Measurements from ENCODE around the gene VPS13C. TPM values are rescaled to one million over a fixed set of nuclear protein-coding genes. Genes with fewer than 3 reads are reported as not detected.

Gene VPS13C
- total RNA-seq, 5 donors from 2014 or later (not counting 1 experiment from before 2014, with no cell fraction given) = 84.4 to 136 (median 117) TPM

- Mint-ChIP-seq H3K27ac (no peak overlapping the region), H3K9me3 (no peaks in the 10 kb centered on the region), H3K4me1 (peaks cover 0 to 6% (median 2%) of the 10 kb centered on the region in 3 donors), H3K4me3 (no peak overlapping the region), H3K27me3 (peaks cover 37% of the 10 kb centered on the region in 2 donors), H3K36me3 (no peaks in the 10 kb centered on the region)
- 62% methylated on average over 7 of the region's 8 CpGs for WGBS (ENCODE audit: insufficient coverage)
- Histone ChIP-seq H3K9me3 (no peaks in the 10 kb centered on the region), H3K27ac (ENCODE audit: low read length) (no peak overlapping the region), H3K27me3 (replicated peaks in 1 of 2; ENCODE audit: control insufficient read depth in 2 of 2, extremely low read depth in 1 of 2, insufficient read depth in 2 of 2, low read length in 1 of 2) (peaks cover 0 to 33% of the 10 kb centered on the region in 2 experiments), H3K4me3 (ENCODE audit: control insufficient read depth in 1 of 2, extremely low read depth in 1 of 2, low read length in 1 of 2) (no peak overlapping the region), H3K4me1 (ENCODE audit: control insufficient read depth in 1 of 2, extremely low read depth in 1 of 2, insufficient read depth in 2 of 2, low read length in 2 of 2) (peaks cover 0 to 9% of the 10 kb centered on the region in 2 experiments), H3K36me3 (ENCODE audit: control insufficient read depth in 2 of 2, extremely low read depth in 1 of 2, insufficient read depth in 1 of 2, low read length in 1 of 2) (no peaks in the 10 kb centered on the region)
- ATAC-seq (replicated peaks in 1 of 4) (no peak), DNase-seq (no peak)
- ChIA-PET CTCF (no interaction called here), POLR2A (no interaction called here)
These were observed 220.7 kb downstream of the VPS13C start for GRCh38 chr15:61839546-61839945.

- no peak overlapping the region for H3K4me3 Mint-ChIP-seq
- H3K4me3 ChIP-seq (ENCODE audit: control insufficient read depth in 1 of 2, extremely low read depth in 1 of 2, low read length in 1 of 2) = no peak overlapping the region
- peak in 29 of 35 experiments; percentile 8 to 71 (median 40) for DNase-seq
- ATAC-seq (replicated peaks in 1 of 4) = peak; percentile 35 to 53 (median 47)
- H3K4me1 ChIP-seq (ENCODE audit: control insufficient read depth in 1 of 2, extremely low read depth in 1 of 2, insufficient read depth in 2 of 2, low read length in 2 of 2) = peaks cover 0 to 15% of the 10 kb centered on the region in 2 experiments
- no peaks in the 10 kb centered on the region for H3K36me3 Mint-ChIP-seq
- H3K36me3 ChIP-seq (ENCODE audit: control insufficient read depth in 2 of 2, extremely low read depth in 1 of 2, insufficient read depth in 1 of 2, low read length in 1 of 2) = no peaks in the 10 kb centered on the region
- no peaks in the 10 kb centered on the region for H3K9me3 Mint-ChIP-seq
- 2% methylated on average over 5 of the region's 9 CpGs for WGBS (ENCODE audit: insufficient coverage)
- H3K27me3 Mint-ChIP-seq = peaks cover 26 to 36% of the 10 kb centered on the region in 2 donors
- H3K27ac ChIP-seq (ENCODE audit: low read length) = no peak overlapping the region
- ChIA-PET POLR2A (no interaction called here), CTCF (interaction anchor here in 1 of 2 donors (0.9 to 1.1 kb wide), 2 partner anchors 10 to 1341 kb away, joined by 3 to 8 read pairs; no protein-coding TSS in a partner anchor)
- H3K9me3 ChIP-seq = no peaks in the 10 kb centered on the region
- H3K27me3 ChIP-seq (replicated peaks in 1 of 2; ENCODE audit: control insufficient read depth in 2 of 2, extremely low read depth in 1 of 2, insufficient read depth in 2 of 2, low read length in 1 of 2) = peaks cover 0 to 52% of the 10 kb centered on the region in 2 experiments
- H3K27ac Mint-ChIP-seq = no peak overlapping the region
- peaks cover 0 to 13% (median 9%) of the 10 kb centered on the region in 3 donors for H3K4me1 Mint-ChIP-seq
These were observed 224.6 kb downstream of the VPS13C start for GRCh38 chr15:61835496-61836106.

- ChIA-PET CTCF (interaction anchor here in 1 of 2 donors (0.9 to 1.1 kb wide), 2 partner anchors 11 to 1341 kb away, joined by 3 to 8 read pairs; no protein-coding TSS in a partner anchor), POLR2A (no interaction called here)
- ATAC-seq (replicated peaks in 1 of 4) (no peak), DNase-seq (no peak)
- 88% methylated on average over 8 of the region's 9 CpGs for WGBS (ENCODE audit: insufficient coverage)
- H3K27me3 ChIP-seq (replicated peaks in 1 of 2; ENCODE audit: control insufficient read depth in 2 of 2, extremely low read depth in 1 of 2, insufficient read depth in 2 of 2, low read length in 1 of 2) = peaks cover 0 to 52% of the 10 kb centered on the region in 2 experiments
- Mint-ChIP-seq H3K27ac (no peak overlapping the region), H3K4me3 (no peak overlapping the region), H3K36me3 (no peaks in the 10 kb centered on the region), H3K27me3 (peaks cover 24 to 35% of the 10 kb centered on the region in 2 donors), H3K4me1 (peaks cover 3 to 14% (median 10%) of the 10 kb centered on the region in 3 donors), H3K9me3 (no peaks in the 10 kb centered on the region)
- no peak overlapping the region for H3K27ac ChIP-seq (ENCODE audit: low read length)
- no peaks in the 10 kb centered on the region for H3K9me3 ChIP-seq
- no peak overlapping the region for H3K4me3 ChIP-seq (ENCODE audit: control insufficient read depth in 1 of 2, extremely low read depth in 1 of 2, low read length in 1 of 2)
- no peaks in the 10 kb centered on the region for H3K36me3 ChIP-seq (ENCODE audit: control insufficient read depth in 2 of 2, extremely low read depth in 1 of 2, insufficient read depth in 1 of 2, low read length in 1 of 2)
- H3K4me1 ChIP-seq (ENCODE audit: control insufficient read depth in 1 of 2, extremely low read depth in 1 of 2, insufficient read depth in 2 of 2, low read length in 2 of 2) = peaks cover 0 to 15% of the 10 kb centered on the region in 2 experiments
These were observed 225.2 kb downstream of the VPS13C start for GRCh38 chr15:61835029-61835428.

- H3K4me1 Mint-ChIP-seq = peaks cover 5 to 15% (median 10%) of the 10 kb centered on the region in 3 donors
- H3K4me1 ChIP-seq (ENCODE audit: control insufficient read depth in 1 of 2, extremely low read depth in 1 of 2, insufficient read depth in 2 of 2, low read length in 2 of 2) = peaks cover 0 to 15% of the 10 kb centered on the region in 2 experiments
- DNase-seq (peak; percentile 24 to 80 (median 59)), ATAC-seq (replicated peaks in 1 of 4) (peak; percentile 67 to 76 (median 69))
- no peak overlapping the region for H3K4me3 ChIP-seq (ENCODE audit: control insufficient read depth in 1 of 2, extremely low read depth in 1 of 2, low read length in 1 of 2)
- H3K4me3 Mint-ChIP-seq = no peak overlapping the region
- POLR2A ChIA-PET = no interaction called here
- CTCF ChIA-PET = interaction anchor here (0.6 to 3.1 kb wide), 15 partner anchors 8 to 1475 kb away, joined by 3 to 18 read pairs (median 4); no protein-coding TSS in a partner anchor
- no peak overlapping the region for H3K27ac ChIP-seq (ENCODE audit: low read length)
- no peaks in the 10 kb centered on the region for H3K9me3 ChIP-seq
- H3K36me3 Mint-ChIP-seq = no peaks in the 10 kb centered on the region
- 28% methylated on average over 15 of the region's 16 CpGs for WGBS (ENCODE audit: insufficient coverage)
- no peaks in the 10 kb centered on the region for H3K9me3 Mint-ChIP-seq
- peaks cover 19 to 30% of the 10 kb centered on the region in 2 donors for H3K27me3 Mint-ChIP-seq
- H3K27ac Mint-ChIP-seq = no peak overlapping the region
- H3K36me3 ChIP-seq (ENCODE audit: control insufficient read depth in 2 of 2, extremely low read depth in 1 of 2, insufficient read depth in 1 of 2, low read length in 1 of 2) = no peaks in the 10 kb centered on the region
- H3K27me3 ChIP-seq (replicated peaks in 1 of 2; ENCODE audit: control insufficient read depth in 2 of 2, extremely low read depth in 1 of 2, insufficient read depth in 2 of 2, low read length in 1 of 2) = peaks cover 0 to 49% of the 10 kb centered on the region in 2 experiments
These were observed 226.1 kb downstream of the VPS13C start for GRCh38 chr15:61834076-61834697.

GRCh38 chr15:61832223-61832622 lies 228.0 kb downstream of the VPS13C start:
- Mint-ChIP-seq H3K27me3 (peaks cover 12 to 22% of the 10 kb centered on the region in 2 donors), H3K4me3 (no peak overlapping the region), H3K4me1 (peaks cover 5 to 15% (median 10%) of the 10 kb centered on the region in 3 donors), H3K27ac (no peak overlapping the region), H3K36me3 (no peaks in the 10 kb centered on the region), H3K9me3 (no peaks in the 10 kb centered on the region)
- no peaks in the 10 kb centered on the region for H3K36me3 ChIP-seq (ENCODE audit: control insufficient read depth in 2 of 2, extremely low read depth in 1 of 2, insufficient read depth in 1 of 2, low read length in 1 of 2)
- no peak for DNase-seq
- H3K9me3 ChIP-seq = no peaks in the 10 kb centered on the region
- H3K4me3 ChIP-seq (ENCODE audit: control insufficient read depth in 1 of 2, extremely low read depth in 1 of 2, low read length in 1 of 2) = no peak overlapping the region
- H3K4me1 ChIP-seq (ENCODE audit: control insufficient read depth in 1 of 2, extremely low read depth in 1 of 2, insufficient read depth in 2 of 2, low read length in 2 of 2) = peaks cover 0 to 15% of the 10 kb centered on the region in 2 experiments
- ATAC-seq (replicated peaks in 1 of 4) = no peak
- CTCF ChIA-PET = interaction anchor here (0.7 to 3.1 kb wide), 3 partner anchors 10 to 1473 kb away, joined by 3 to 18 read pairs (median 3); no protein-coding TSS in a partner anchor
- POLR2A ChIA-PET = no interaction called here
- no peak overlapping the region for H3K27ac ChIP-seq (ENCODE audit: low read length)
- peaks cover 0 to 50% of the 10 kb centered on the region in 2 experiments for H3K27me3 ChIP-seq (replicated peaks in 1 of 2; ENCODE audit: control insufficient read depth in 2 of 2, extremely low read depth in 1 of 2, insufficient read depth in 2 of 2, low read length in 1 of 2)
- 92% methylated on average over 4 of the region's 6 CpGs for WGBS (ENCODE audit: insufficient coverage)

GRCh38 chr15:61831505-61831921 lies 228.7 kb downstream of the VPS13C start:
- peaks cover 12 to 22% of the 10 kb centered on the region in 2 donors for H3K27me3 Mint-ChIP-seq
- no peak overlapping the region for H3K27ac Mint-ChIP-seq
- no peaks in the 10 kb centered on the region for H3K9me3 ChIP-seq
- ChIA-PET POLR2A (no interaction called here), CTCF (interaction anchor here in 1 of 2 donors (3.1 kb wide), 1 partner anchor 1472 kb away, joined by 18 read pairs; no protein-coding TSS in a partner anchor)
- no peaks in the 10 kb centered on the region for H3K36me3 ChIP-seq (ENCODE audit: control insufficient read depth in 2 of 2, extremely low read depth in 1 of 2, insufficient read depth in 1 of 2, low read length in 1 of 2)
- H3K4me1 Mint-ChIP-seq = peaks cover 5 to 15% (median 10%) of the 10 kb centered on the region in 3 donors
- no peak overlapping the region for H3K4me3 Mint-ChIP-seq
- no peaks in the 10 kb centered on the region for H3K36me3 Mint-ChIP-seq
- WGBS (ENCODE audit: insufficient coverage) = 69% methylated on average over 8 of the region's 10 CpGs
- H3K27ac ChIP-seq (ENCODE audit: low read length) = no peak overlapping the region
- H3K9me3 Mint-ChIP-seq = no peaks in the 10 kb centered on the region
- ATAC-seq (replicated peaks in 1 of 4) (no peak), DNase-seq (no peak)
- no peak overlapping the region for H3K4me3 ChIP-seq (ENCODE audit: control insufficient read depth in 1 of 2, extremely low read depth in 1 of 2, low read length in 1 of 2)
- H3K4me1 ChIP-seq (ENCODE audit: control insufficient read depth in 1 of 2, extremely low read depth in 1 of 2, insufficient read depth in 2 of 2, low read length in 2 of 2) = peaks cover 0 to 15% of the 10 kb centered on the region in 2 experiments
- H3K27me3 ChIP-seq (replicated peaks in 1 of 2; ENCODE audit: control insufficient read depth in 2 of 2, extremely low read depth in 1 of 2, insufficient read depth in 2 of 2, low read length in 1 of 2) = peaks cover 0 to 50% of the 10 kb centered on the region in 2 experiments

Data from T-cell (primary cell).